ENCODE results near the gene STX2. TPM values are rescaled to one million over a fixed set of nuclear protein-coding genes. Genes with fewer than 3 reads are reported as not detected.
"Not testable (repeated sequence)": the region's sequence is repeated elsewhere in the genome, so short reads cannot be mapped to it uniquely, and the experiment has no call there.

Gene STX2
- total RNA-seq, 1 experiment from 2014 or later: 26.9 TPM

DNA sequence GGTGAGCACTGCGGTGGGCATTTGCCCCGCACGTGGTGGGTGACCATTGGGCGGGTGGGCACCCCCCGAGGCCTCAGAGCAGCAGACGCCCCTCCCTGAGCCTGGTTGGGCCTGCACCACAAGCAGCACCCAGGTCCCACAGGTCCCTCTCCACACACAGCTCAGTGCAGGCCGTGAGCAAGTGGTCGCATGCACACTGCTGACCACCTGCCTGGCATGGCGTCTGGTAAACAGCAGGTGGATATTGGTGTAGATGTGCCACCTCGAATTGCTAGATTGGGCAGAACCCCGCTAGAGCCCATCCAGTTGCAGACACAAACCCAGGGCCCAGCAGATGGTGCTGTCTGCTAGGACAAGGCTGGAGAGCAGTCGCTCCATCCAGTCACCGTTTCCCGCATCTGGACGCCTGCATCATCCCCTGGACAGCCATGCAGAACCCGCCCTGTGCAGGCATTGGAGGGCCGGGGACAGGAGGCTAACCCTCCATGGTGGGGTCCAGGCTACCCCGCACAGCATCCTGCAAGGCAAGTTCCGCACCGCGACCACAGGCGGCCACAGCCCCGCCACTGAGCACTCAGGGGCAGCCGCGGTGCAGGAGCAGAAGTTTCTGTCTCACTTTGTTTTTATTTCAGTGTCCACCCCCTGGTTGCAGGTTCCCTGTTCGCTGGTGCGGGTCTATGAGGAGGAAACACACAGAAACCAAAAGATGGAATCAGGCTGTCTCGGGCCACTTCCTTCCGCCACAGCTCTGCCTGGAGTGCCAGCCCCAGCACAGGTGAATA is 77.3 kb downstream of the STX2 start:
- Histone ChIP-seq H3K27me3 (no peaks in the 10 kb centered on the region), H3K36me3 (no peaks in the 10 kb centered on the region), H3K4me1 (no peaks in the 10 kb centered on the region), H3K27ac (no peak overlapping the region), H3K9me3 (replicated peaks) (no peaks in the 10 kb centered on the region), H3K4me3 (no peak overlapping the region)
- peak; percentile 33 to 39 for DNase-seq

DNA sequence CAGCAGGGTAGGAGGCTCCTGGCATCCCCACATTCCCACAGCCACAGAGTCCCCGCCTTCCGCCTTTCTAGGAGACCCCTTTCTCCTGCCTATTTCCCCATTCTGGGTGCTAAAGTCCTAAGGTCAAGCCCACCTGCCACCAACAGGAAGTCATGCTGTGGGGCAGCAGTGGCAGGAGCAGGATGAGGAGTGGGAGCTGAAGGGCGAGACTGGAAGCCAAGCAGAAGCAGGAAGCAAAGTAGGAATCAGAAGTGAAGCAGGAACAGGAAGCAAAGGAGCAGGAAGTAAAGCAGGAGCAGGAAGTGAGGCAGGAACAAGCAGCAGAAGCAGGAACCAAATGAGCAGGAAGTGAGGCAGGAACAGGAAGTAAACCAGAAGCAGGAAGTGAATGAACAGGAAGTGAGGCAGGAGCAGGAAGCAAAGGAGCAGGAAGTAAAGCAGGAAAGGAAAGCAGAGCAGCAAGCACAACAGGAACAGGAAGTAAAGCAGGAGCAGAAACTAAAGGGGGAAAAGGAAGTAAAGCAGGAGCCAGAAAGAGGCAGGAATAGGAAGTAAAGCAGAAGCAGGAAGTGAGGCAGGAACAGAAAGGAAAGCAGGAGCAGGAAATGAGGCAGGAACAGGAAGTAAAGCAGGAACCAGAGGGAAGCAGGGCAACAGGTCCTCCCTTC is 84.7 kb downstream of the STX2 start:
- H3K4me3 ChIP-seq: no peak overlapping the region
- no peaks in the 10 kb centered on the region for H3K27me3 ChIP-seq
- no peak for DNase-seq
- H3K36me3 ChIP-seq: no peaks in the 10 kb centered on the region
- H3K27ac ChIP-seq: no peak overlapping the region
- no peaks in the 10 kb centered on the region for H3K9me3 ChIP-seq (replicated peaks)
- H3K4me1 ChIP-seq: no peaks in the 10 kb centered on the region

DNA sequence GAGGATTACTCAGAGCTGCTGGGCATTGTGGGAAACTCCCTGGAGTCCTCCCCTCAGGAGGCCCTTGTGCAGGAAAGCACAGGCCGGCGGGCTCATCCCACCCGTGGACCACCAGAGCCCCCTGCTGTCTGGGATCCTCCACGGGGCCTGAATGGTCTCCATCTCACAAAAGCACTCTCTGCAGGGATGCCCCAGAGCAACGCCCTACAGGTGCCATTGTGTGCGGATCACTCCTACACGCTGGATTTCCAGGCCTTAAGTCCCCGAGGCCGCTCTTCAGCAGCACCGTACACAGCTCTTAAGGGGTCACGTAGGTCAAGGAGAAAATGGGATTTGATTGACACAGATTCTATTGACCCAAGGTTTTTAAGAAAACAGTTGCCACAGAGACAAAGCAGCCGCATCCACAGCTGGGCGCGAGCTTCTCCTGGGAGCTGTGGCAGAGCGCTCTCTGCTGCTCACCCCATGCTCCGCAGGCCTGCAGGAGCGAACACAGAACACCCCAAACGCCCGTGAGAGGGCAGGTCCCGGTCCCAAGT is 86.3 kb downstream of the STX2 start:
- H3K36me3 ChIP-seq: no peaks in the 10 kb centered on the region
- H3K9me3 ChIP-seq (replicated peaks): no peaks in the 10 kb centered on the region
- H3K27ac ChIP-seq: no peak overlapping the region
- H3K27me3 ChIP-seq: no peaks in the 10 kb centered on the region; the same call in 1 of the 2 replicates
- no peak for DNase-seq
- H3K4me3 ChIP-seq: no peak overlapping the region
- no peaks in the 10 kb centered on the region for H3K4me1 ChIP-seq

DNA sequence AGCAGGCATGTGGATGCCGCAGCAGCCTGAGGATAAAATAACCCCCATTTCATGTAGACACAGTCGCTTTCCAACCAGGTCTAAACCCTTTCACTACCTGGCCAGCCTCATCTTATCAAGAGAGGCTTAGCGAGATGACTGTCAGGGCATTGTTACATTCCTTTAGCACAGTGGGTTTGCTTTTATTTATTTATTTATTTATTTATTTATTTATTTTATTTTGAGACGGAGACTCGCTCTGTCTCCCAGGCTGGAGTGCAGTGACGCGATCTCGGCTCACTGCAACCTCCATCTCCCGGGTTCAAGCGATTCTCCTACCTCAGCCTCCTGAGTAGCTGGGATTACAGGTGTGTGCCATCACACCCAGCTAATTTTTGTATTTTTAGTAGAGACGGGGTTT is 87.0 kb downstream of the STX2 start:
- not testable (repeated sequence) for H3K9me3 ChIP-seq (replicated peaks); H3K27ac ChIP-seq; H3K27me3 ChIP-seq; H3K4me3 ChIP-seq; DNase-seq; H3K4me1 ChIP-seq; H3K36me3 ChIP-seq

DNA sequence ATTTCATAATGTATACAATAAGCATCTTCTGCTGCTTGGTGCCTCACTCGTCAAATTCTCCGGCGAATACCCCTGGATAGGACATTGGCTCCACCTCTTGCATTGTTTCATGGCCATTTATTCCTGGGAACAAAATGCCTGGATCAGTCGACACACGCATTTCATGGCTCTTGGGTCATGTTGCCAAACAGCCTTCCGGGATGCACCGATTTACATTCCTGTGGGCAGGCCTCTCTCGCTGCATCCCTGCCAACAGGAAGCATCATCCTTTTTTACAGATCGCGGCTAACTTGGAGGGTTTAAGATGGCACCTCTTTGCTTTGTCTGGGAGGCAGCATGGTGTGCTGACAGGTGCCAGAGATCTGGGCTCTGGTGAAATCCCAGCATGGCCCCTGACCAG is 90.3 kb downstream of the STX2 start:
- Histone ChIP-seq H3K36me3 (no peaks in the 10 kb centered on the region), H3K4me1 (no peaks in the 10 kb centered on the region), H3K4me3 (no peak overlapping the region), H3K27ac (no peak overlapping the region), H3K27me3 (no peaks in the 10 kb centered on the region; the same call in 1 of the 2 replicates), H3K9me3 (replicated peaks) (no peaks in the 10 kb centered on the region)
- no peak for DNase-seq

DNA sequence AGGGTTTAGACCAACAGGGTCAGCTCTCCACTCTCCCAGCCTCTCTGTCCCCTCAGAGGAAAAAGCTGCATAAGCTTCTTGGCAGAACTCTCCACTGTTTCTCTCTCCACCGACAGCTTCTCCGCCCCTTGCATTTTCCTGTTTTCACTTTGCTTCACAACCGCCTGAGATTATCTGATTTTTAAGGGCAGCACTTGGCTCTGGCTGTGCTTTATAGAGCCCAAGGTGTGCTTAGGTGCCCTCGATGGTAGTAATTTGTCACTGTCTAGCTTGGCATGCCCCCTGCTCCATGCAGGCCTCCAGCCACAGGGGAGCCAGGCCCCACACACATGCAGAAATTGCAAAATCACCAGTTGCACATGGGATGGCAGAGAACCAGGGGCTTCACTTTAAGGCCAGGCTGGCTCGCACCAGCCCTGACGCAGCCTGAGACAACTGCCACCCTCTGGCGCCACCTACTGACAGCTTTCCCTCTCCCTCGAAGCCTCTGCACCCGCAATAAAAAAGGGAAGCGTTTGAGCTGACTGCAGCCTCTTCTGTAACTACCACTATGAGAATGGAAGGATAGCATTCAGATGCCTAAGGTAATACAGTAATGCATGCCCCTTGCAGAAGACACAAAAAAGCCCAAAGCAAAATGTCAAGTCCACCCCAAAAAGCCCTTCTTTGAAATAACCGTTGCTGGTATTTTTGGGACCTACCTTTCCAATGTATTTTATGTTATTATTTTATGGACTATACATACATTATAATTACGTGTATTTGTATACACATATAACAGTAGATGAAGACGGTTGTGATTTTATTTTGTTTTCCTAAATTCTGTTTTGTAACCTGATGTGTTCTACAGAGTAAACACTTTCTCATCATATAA is 90.9 kb downstream of the STX2 start:
- Histone ChIP-seq H3K27me3 (no peaks in the 10 kb centered on the region; the same call in 1 of the 2 replicates), H3K4me1 (no peaks in the 10 kb centered on the region), H3K27ac (no peak overlapping the region), H3K4me3 (no peak overlapping the region), H3K9me3 (replicated peaks) (no peaks in the 10 kb centered on the region), H3K36me3 (no peaks in the 10 kb centered on the region)
- DNase-seq: peak; percentile 46 to 74

DNA sequence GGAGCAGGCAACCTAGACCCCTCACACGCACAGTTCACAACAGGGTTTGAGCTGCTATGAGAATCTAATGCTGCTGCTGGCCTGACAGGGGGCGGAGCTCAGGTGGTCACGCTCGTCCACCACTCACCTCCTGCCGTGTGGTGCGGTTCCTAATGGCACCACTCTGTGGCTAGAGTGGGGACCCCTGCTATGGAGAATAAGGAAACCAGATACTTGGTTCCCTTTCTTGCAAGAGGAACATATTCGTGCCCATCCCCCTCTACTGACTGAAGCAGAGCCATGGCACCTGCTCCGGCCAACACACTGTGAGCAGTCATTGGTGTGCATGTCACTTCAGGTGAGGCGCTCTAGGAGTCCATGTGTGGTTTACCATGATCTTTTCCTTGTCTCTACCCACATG is 92.5 kb downstream of the STX2 start:
- no peak overlapping the region for H3K27ac ChIP-seq
- no peak overlapping the region for H3K4me3 ChIP-seq
- H3K9me3 ChIP-seq (replicated peaks): no peaks in the 10 kb centered on the region
- no peak for DNase-seq
- H3K36me3 ChIP-seq: no peaks in the 10 kb centered on the region
- no peaks in the 10 kb centered on the region; the same call in 1 of the 2 replicates for H3K27me3 ChIP-seq
- no peaks in the 10 kb centered on the region for H3K4me1 ChIP-seq

DNA sequence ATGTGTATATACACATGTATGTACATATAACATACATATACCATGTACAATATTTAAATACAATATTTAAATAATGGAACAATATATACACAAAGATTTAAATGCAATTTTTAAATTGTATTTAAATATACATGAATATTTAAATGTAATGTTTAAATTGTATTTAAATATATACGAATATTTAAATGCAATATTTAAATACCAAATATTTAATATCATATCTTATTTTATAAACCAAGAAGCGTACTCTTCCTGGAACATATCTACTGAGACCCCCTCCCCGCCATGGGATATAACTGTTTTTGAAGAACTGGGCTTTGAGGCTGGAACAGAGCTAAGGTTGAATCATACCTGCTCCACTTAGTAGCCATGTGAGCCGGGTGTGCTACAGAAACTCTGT is 93.1 kb downstream of the STX2 start:
- Histone ChIP-seq H3K4me1 (no peaks in the 10 kb centered on the region), H3K27ac (no peak overlapping the region), H3K4me3 (no peak overlapping the region), H3K27me3 (no peaks in the 10 kb centered on the region; the same call in 1 of the 2 replicates), H3K9me3 (replicated peaks) (no peaks in the 10 kb centered on the region), H3K36me3 (no peaks in the 10 kb centered on the region)
- DNase-seq: no peak

DNA sequence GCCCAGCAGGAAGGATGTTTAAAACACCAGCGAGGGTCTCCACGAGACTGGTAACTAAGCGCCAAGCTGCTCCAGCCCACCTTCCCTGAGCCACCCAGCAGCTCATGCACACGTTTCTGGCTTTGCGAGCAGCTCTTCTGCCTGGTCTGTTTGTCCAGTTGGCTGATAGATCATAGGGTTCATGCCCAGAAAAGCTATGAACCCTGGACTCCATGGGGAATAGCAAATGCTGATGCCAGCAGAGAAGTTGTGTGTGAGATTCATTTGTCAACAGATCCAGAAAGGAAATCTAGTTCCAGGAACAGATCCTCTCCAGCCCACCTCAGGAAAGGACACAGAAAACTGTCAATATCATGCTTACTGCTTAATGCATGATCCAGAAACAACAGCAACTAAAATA is 94.8 kb downstream of the STX2 start:
- H3K4me1 ChIP-seq: no peaks in the 10 kb centered on the region
- no peak overlapping the region for H3K27ac ChIP-seq
- H3K4me3 ChIP-seq: no peak overlapping the region
- DNase-seq: no peak
- no peaks in the 10 kb centered on the region for H3K36me3 ChIP-seq
- H3K9me3 ChIP-seq (replicated peaks): no peaks in the 10 kb centered on the region
- H3K27me3 ChIP-seq: no peaks in the 10 kb centered on the region; the same call in 1 of the 2 replicates

DNA sequence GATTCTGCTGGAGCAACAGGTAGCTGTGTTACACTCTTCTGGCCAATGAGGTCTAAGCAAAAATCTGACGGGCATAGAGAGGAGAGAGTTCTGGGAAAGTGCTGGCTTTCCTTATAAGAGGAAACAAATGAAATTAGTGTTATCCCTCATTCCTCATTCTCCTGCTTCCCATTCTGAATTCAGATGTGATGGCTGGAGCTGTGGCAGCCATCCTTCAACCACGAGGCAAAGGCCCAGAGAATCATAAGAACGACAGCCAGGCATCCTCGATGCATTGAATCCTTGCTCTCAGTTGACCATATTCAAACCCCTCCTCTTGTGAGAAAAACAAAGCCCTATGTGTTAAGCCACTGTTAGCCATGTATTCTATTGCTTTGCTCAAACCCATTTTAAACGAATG is 95.4 kb downstream of the STX2 start:
- no peak for DNase-seq
- no peaks in the 10 kb centered on the region; the same call in 1 of the 2 replicates for H3K27me3 ChIP-seq
- H3K36me3 ChIP-seq: no peaks in the 10 kb centered on the region
- no peak overlapping the region for H3K27ac ChIP-seq
- no peaks in the 10 kb centered on the region for H3K9me3 ChIP-seq (replicated peaks)
- H3K4me1 ChIP-seq: no peaks in the 10 kb centered on the region
- no peak overlapping the region for H3K4me3 ChIP-seq

DNA sequence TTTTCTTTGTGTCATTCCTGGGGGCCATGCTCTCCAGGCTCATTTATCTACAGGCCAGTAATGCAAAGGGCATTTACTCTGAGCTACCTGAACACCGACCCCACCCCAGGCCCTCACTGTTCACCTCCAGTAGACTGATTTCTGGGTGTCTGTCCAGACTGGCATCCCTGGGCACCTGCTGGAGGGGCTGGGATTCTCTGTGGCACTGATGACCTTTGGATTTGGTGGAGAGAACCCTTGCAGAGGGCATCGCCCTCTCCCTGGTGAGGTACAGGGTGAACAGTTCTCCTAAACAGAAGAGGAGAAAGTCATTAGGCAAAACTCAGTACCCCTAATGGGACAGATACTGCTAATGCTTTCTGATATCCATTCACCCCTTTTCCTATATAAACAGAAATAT is 95.9 kb downstream of the STX2 start:
- no peaks in the 10 kb centered on the region for H3K36me3 ChIP-seq
- H3K27me3 ChIP-seq: no peaks in the 10 kb centered on the region; the same call in 1 of the 2 replicates
- H3K4me1 ChIP-seq: no peaks in the 10 kb centered on the region
- H3K9me3 ChIP-seq (replicated peaks): no peaks in the 10 kb centered on the region
- H3K27ac ChIP-seq: no peak overlapping the region
- no peak overlapping the region for H3K4me3 ChIP-seq
- DNase-seq: no peak

DNA sequence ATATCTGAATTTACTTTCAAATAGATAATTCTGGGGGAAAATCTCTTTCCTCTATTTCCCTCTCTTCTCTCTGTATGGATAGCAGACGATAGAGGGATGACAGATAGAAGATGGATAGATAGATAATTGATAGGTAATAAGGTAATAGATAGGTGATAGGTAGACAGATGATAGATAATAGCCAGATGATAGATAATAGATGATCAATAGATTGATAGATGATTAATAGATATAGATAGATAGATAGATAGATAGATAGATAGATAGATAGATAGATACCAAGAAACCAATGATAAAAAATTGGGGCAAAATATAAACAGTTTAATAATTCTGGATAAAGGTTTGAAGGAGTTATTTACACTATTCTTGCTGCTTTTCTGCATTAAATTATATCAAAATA is 96.3 kb downstream of the STX2 start:
- Histone ChIP-seq H3K4me3 (no peak overlapping the region), H3K4me1 (no peaks in the 10 kb centered on the region), H3K27me3 (no peaks in the 10 kb centered on the region; the same call in 1 of the 2 replicates), H3K36me3 (no peaks in the 10 kb centered on the region), H3K9me3 (replicated peaks) (no peaks in the 10 kb centered on the region), H3K27ac (no peak overlapping the region)
- no peak for DNase-seq

DNA sequence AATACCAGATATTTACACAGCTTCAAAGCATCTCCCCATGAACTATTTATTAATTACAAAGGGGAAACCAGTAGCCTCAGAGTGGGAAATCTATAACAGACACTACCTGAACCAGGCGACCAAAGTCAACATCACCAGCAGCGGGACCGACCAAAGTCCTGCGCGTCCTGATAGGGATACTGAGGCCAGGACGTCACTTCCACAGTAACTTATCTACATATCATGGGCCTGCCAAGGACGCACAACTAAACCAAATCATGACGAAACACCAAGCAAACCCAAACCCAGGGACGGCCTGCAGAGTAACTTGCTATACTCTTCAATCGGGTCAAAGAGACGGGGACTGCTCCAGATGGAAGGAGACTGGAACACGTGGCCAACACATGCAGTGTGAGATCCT is 96.9 kb downstream of the STX2 start:
- no peak overlapping the region for H3K27ac ChIP-seq
- H3K4me3 ChIP-seq: no peak overlapping the region
- H3K27me3 ChIP-seq: no peaks in the 10 kb centered on the region
- no peaks in the 10 kb centered on the region for H3K9me3 ChIP-seq (replicated peaks)
- DNase-seq: no peak
- no peaks in the 10 kb centered on the region for H3K36me3 ChIP-seq
- no peaks in the 10 kb centered on the region for H3K4me1 ChIP-seq

All from SJCRH30 (cell line).